NB4 (cell line): Measurements from ENCODE around the gene MPO.

Experiments
- DNase-seq: peaks from one replicate; pipeline ENCODE4 v3.0.0; 2010; ENCODE audit warnings: low read depth
- H3K4me3 ChIP-seq: one replicate; pipeline ENCODE4 v1.5.1; 2011; ENCODE audit warnings: mild to moderate bottlenecking, low read depth, low read length, moderate library complexity
- CTCF ChIP-seq: IDR thresholded peaks from one replicate; pipeline ENCODE4 v1.5.1; 2012; ENCODE audit warnings: low read depth, low read length
- MAX ChIP-seq: IDR thresholded peaks from 2 replicates; pipeline ENCODE4 v1.6.1; 2011; ENCODE audit warnings: low read depth, low read length
- MYC ChIP-seq: IDR thresholded peaks from 2 replicates; pipeline ENCODE4 v1.6.1; 2011; ENCODE audit warnings: low read depth, low read length
- POLR2A ChIP-seq: IDR thresholded peaks from 2 replicates; pipeline ENCODE4 v1.6.1; 2011; ENCODE audit warnings: mild to moderate bottlenecking; ENCODE audit not compliant: insufficient read length; ENCODE audit errors: extremely low read depth

Gene MPO

GRCh38 chr17:58249270-58250133 lies 31.2 kb downstream of the MPO start:
- TF ChIP-seq CTCF (peak; percentile 78), POLR2A (no peak), MYC (peak; percentile 99), MAX (peak; percentile 96)
- H3K4me3 ChIP-seq: no peak overlapping the region
- peak; percentile 83 for DNase-seq

GRCh38 chr17:58248955-58249269 lies 31.8 kb downstream of the MPO start:
- no peak for DNase-seq
- TF ChIP-seq POLR2A: no peak
- no peak for TF ChIP-seq MAX
- no peak for TF ChIP-seq CTCF
- TF ChIP-seq MYC: no peak
- no peak overlapping the region for H3K4me3 ChIP-seq

GRCh38 chr17:58247511-58248363 lies 33.0 kb downstream of the MPO start:
- no peak overlapping the region for H3K4me3 ChIP-seq
- peak; percentile 67 for DNase-seq
- TF ChIP-seq MYC: no peak
- TF ChIP-seq MAX: no peak
- no peak for TF ChIP-seq POLR2A
- TF ChIP-seq CTCF: no peak

- TF ChIP-seq POLR2A (no peak), CTCF (no peak), MAX (no peak), MYC (no peak)
Measured at GRCh38 chr17:58246781-58247180, 34.0 kb downstream of the MPO start.

GRCh38 chr17:58246104-58246740 lies 34.5 kb downstream of the MPO start:
- TF ChIP-seq MAX (no peak), MYC (no peak), CTCF (no peak), POLR2A (no peak)
- no peak for DNase-seq
- no peak overlapping the region for H3K4me3 ChIP-seq

More at GRCh38 chr17:58246781-58247180, 34.0 kb downstream of the MPO start:
- no peak overlapping the region for H3K4me3 ChIP-seq
- no peak for DNase-seq
